HG02763 (cell line): ENCODE measurements around the gene SMOC2.

Experiments used
- ATAC-seq: cut with Tn5 transposase; IDR thresholded peaks from one replicate; pipeline ENCODE4 v1.9.1; 2021; ENCODE audit warnings: mild to moderate bottlenecking, moderate library complexity; ENCODE audit not compliant: unreplicated experiment

Gene SMOC2

DNA sequence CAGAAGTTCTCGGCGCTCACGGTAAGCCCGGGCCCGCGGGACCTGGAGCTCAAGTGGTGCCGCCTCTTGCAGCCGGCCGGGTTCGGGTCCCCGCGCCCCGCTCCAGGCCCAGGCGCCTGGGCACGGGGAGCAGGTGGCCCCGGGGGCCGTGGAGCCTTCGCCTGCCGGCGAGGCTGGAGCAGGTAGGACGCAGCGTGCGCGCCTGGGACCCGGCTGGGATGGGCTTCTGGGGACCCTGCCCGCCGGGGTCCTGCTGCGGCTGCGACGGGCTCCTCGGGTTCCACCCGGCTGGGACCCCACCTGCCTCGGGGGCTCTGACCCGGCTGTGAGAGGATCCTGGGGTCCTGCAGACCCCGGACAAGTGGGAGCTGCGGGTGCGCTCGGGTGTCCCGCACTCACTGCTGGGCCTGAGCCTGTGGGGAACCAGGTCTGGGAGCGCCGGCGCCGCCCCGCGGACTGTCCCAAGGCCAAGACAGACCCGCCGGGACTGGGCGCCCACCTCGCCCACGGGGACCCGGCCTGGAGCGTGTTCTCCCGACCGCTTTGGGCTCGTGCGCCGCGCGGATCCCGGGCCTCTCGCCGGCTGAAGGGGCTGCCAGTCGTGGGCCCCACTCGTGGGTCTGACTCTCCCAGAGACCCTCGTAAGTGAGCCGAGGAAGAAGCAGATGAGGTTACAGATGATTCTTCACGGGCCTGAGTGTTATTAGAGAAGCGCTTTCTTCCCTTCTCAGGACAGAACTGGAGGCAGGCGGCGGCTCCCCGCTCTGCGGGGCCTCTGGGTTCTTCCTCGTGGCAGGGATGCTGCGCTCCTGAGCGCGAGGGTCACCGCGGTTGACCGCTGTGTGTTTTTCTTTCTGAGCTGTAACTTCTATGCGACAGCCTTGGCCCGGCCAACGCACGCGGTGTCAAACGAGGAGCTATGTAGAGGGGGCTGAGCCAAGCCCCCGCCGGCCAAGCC is 729 bp downstream of the SMOC2 start:
- no peak for ATAC-seq

DNA sequence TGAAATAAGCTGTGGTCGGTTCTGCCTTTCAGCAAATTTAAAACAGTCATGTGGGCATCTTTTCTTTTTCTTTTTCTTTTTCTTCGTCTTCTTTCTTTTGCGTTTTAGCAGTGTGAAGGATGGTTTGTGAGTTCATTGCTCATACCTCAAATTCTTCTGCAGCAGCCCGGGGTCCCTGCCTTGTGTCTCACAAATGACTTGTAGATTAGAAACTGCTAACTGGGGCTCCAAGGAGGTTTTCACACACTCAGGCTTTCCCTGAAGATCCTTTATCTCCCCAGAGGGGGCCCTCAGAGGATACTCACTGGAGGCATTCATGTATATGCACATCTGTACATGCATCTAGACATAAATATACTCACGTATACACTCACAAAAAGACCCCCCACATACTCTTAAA is 1.7 kb downstream of the SMOC2 start:
- ATAC-seq, result no peak

DNA sequence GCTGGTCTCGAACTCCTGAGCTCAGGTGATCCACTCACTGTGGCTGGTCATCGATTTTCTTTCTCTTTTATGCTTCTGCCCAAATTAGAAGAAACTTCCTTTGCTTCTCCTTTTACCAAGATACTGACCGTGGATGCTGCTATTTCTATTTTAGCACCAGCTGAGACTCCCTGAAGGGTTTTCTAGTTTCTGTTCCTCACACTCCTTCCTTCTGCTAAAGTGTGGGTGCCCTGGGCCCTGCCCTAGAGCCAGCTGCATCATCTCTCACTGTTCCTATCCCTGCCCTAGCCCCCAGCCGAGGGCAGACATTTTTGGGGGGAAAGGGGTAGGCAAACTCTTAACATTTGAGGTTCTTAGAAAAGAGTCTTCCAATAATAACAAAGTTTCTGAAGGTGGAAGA is 6.3 kb downstream of the SMOC2 start:
- no peak for ATAC-seq

DNA sequence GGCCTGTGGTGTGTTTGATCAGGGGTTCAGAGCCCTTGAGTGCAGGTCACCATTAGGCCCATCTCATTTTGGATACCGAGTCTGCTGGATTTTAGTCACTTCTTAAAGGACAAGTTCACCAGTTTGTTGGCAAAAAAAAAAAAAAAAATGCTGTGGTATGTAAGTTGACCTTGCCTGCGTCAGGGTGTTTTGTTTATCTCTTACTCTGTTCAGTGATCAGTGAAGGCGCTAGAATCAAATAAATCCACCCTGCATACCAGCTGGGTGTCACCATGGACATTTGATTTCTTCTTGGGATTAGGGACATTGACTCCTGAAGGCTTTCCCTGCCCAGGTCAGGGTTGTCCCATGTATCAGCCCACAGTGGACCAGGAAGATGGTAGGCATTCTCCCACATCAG is 6.7 kb downstream of the SMOC2 start:
- ATAC-seq, result no peak

DNA sequence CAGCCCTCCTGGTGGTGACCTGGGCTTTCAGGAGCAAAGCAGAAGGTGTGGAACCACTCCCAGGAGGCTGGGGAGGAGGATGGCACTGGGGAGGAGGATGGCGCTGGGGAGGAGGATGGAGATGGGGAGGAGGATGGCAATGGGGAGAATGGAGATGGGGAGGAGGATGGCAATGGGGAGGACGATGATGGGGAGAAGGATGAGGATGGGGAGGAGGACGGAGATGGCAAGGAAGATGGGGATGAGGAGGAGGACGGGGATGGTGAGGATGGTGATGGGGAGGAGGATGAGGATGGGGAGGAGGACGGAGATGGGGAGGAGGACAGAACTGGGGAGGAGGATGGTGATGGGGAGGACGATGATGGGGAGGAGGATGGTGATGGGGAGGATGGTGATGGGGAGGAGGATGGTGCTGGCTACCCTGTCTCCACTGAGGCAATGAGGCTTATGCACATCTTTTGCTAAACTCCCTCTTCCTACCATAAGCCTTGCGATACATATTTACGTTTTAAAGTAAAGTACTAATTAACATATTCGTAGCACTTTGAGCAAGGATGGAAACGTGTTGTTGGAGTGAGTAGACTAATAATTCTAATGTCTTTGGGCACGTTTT is 7.4 kb downstream of the SMOC2 start:
- no peak for ATAC-seq

DNA sequence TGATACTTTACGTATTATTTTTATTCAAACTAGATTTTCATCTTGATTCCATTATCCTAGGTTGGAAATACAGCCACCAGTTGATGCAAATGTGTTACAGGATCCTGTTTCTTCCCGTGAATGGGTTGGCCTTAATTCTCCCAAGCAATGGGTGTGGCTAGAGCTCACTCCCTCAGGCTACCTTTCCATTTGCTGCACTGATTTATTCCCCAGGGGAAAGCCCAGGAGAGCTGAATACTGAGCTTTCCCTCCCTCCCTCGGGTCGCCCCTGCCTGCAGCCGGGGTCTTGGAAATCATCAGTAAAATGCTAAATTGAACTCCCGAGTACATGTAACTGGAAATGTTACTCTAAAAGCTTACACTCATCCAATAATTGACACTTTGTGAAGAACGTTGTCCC is 9.9 kb downstream of the SMOC2 start:
- ATAC-seq, result no peak

DNA sequence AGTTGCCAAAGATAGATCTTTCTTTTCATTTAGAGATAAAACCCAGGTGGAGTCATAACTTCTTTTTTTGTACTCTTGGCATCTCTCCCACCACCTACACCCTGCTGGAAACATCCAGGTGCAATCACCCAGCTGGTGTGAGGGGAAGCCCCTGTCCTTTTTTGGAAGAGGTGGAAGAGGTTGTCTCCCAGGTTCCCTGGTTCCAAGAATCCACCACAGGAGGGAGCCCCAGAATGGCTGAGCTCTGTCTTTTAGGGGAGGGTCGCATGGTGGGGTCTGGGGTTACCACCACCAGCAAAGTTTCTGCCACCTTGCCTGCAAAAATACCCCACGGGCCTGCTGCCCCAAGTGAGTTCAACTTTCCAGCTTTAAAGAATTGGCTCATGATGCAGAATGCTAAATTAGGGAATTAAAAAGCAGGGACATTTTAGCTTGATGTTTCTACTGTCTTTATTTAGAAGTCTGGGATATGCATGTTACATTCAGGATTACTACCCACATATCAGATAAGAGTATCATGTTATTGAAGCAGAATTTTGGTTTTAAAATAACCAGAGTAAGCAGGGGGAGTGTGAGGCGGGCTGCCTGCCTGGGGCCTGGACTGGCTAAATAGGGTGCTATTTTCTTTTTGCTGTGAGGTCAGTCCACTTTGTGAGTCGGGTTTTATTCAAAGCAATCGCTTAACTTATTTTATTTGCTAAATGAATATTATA is 11.0 kb downstream of the SMOC2 start:
- no peak for ATAC-seq

DNA sequence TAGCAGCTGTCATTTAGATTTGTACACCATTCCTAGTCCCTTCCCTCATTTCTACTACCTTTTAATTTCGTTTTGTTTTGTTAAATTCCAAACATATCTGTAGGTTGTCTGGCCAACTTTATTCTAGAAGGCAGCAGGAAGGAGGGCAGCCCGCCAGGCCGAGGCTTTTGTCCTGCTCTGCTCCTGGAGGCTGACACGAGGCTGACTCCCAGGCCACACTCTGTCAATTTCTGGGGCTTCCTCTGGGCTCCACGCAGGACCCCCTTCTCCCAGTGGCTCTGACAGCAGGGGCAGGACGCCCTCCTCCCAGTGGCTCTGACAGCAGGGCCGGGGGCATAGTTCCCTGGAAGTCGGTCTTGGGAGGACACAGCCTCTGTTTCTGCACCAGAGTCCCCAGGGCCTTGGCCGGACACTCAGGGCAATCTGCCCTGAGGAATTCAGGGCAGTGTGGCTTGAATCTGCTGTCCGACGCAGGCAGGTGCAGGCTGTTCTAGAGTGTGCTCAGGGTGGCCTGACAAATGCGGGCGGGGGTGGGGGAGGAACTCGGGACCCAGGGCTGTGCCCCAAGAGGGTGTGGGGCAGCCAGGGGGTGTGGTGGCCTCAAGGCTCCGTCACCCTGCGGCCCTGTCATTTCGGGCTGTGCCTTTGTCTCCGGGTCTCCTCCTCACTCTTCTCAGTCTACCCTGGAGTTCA is 11.8 kb downstream of the SMOC2 start:
- no peak for ATAC-seq

DNA sequence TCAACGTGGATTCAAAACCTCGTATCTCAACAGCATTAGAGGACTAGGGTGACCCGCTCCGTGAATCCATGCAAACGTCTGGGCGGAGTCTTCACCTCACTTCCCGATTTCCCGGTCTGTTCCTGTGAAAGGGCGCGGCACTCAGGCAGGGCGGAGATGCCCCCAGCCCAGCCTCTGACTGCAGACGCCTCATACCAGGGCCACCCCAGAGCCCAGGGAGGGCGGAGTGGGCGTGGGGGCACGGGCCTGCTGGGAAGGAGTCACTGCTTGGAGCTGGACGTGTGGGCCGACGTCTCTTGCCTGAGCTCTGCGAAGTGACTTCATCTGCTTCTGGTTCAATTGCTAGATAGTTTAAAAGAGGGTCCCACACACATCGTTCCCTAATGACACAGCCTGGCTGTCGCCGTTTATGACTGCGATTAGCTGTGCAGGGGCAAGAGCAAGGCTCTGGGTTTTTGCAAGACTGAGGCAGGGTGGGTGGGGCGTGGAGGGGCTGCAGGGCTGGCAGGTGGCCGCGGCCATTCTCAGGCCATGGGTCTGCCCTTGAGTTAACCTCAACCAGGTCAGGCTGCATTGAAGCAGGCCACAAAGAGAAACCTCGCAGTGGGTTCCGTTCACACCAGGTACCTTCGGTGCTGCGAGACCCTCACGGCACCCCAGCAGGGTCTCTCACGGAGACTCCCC is 15.0 kb downstream of the SMOC2 start:
- no peak for ATAC-seq

DNA sequence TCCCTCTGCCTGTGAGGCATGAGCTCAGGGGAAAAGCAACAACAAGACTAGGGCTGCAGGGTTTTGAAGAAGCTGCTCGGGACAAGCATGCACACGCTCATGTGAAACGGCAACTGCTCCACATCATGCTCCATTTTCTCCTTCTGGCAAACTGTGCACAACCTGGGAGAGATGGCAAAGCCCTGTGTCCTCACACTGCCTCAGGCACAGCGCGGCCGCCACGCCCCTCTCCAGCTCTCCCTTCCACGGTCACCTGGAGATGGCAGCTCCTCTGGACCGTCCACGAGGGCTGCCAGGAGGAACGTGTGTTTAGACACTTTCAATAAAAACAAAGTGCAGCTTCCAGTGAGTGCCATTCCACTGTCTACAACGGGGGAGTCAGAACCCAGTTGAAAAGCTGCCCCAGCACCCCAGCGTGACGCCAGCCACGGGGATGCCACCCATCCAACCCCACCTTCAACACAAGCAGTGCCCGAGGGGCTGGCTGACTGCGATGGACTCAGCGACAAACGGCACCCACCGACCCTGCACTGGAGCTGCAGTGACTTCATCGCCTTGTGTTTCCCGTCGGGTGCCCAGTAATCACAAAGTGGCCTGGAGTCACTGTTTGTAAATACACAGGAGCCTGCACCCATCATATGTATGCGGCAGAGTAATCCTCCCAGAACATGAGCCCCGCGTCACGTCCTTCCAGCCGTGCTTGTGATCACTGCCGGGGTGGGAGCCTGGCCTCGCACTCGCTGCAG is 16.1 kb downstream of the SMOC2 start:
- no peak for ATAC-seq

DNA sequence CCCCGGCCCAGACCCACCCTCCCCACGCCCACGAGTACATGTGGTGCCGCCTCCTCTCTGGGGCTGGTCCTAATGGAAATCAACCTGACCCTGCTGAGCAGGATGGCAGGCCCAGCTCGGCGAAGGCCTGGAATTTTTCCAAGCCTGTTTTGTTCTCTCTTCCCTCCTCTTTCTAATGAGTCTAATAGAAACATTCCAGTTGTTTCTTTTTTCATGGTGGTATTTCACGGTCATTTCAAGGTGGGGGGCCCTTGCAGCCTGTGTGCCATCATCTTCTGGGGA is 16.6 kb downstream of the SMOC2 start:
- ATAC-seq, result no peak

DNA sequence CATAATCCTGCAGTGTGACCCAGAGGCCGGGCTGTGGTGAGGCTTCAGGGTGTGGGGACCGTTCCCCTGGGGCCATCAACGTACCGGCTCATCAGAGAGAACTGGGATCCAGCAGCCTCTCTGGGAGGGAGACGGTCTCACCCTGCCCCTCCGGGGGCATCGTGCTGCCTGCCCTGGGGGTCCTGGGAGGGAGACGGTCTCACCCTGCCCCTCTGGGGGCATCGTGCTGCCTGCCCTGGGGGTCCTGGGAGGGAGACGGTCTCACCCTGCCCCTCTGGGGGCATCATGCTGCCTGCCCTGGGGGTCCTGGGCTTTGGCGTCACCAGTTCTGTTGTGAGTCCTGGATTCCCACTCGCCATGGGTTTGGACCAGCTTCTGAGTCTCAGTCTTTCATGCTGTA is 17.1 kb downstream of the SMOC2 start:
- ATAC-seq, result no peak

DNA sequence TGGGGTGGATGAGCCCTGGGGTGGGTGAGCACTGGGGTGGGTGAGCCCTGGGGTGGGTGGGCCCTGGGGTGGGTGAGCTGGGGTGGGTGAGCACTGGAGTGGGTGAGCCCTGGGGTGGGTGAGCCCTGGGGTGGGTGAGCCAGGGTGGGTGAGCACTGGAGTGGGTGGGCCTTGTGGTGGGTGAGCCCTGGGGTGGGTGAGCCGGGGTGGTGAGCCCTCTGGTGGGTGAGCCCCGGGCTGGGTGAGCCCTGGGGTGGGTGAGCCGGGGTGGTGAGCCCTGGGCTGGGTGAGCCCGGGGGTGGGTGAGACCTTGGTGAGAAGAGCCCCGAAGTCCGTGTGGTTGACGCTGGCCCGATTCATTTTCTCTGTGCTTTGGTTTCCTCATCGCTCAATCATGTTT is 18.6 kb downstream of the SMOC2 start:
- ATAC-seq, result no peak

DNA sequence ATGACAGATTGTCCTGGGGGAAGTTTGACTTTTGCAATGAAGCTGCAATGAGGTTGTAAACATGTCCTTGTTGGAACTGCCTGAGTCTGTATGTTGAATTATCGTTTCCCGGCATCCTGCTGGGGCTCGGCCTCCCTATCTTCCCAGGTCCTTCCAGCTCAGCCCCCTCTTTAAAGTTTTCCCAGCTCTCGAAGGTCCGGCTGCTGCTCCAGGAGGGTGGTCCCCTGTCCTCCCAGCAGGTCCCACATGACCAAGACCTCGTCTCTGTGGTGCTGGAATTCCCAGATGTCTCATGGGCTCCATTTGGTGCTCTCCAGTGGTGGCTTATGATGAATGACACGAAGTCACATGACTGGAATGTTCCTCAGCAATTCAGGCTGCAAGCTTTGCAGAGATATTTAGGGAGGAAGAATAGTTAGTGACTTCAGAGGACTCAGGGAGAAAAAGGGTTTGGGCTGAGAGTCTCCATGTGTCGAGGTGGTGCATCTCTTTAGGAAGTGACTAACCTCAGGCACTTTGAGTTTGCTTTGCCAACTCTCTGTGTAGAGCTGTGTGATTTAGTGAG is 21.4 kb downstream of the SMOC2 start:
- ATAC-seq, result no peak

DNA sequence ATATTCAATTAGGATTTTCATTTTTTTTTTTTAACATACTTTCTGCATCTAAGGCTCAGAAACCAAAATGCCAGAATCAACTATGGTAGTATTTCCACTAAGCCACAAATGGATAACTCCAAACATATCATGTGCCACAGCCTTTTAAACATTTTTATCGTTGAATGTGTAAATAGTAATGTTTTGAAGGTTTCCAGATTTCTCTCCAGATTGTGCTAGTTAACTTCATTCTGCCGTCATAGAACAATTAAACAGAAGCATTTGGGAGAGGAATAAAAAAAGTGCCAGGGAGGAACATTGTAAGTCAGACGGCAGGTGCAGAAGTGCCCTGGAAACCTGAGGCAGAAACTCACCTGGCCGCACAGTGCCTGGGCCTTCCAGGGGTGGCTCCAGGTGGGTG is 23.6 kb downstream of the SMOC2 start:
- ATAC-seq, result no peak

DNA sequence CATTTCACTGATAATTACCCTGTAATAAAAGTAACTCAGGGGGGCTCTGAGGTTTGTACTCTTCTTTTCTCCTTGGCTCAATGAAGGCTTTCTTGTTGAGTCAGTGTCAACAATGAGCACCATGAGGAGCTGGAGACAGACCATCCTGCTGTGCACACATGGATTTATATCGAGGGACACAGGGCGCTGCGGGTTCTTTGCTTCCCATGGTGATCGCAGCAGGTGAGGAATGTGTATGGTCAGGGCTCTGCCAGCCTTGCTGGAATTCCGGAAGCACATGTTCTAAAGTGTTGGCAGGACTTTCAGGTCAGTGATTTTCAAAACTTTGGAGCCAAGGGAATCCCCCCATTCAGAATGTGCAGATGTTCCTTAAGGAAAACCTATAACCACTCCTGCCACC is 27.1 kb downstream of the SMOC2 start:
- ATAC-seq, result no peak

DNA sequence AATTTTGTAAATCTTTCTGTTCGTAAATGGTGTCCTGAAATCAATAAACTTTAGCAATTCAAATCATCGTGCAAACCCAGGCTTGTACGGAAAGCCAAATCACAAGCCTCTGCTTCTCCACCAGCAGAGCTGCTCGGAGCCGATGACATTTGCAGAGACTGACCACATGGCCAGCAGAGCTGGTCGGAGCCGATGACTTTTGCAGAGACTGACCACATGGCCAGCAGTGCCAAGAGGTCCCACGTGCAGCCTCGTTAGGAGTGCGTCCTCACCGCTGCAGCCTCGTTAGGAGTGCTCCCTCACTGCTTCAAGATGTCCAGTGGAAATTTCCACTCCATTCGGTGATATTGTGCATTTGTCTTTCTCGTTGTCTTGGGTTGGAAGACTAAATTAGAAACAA is 28.5 kb downstream of the SMOC2 start:
- no peak for ATAC-seq

DNA sequence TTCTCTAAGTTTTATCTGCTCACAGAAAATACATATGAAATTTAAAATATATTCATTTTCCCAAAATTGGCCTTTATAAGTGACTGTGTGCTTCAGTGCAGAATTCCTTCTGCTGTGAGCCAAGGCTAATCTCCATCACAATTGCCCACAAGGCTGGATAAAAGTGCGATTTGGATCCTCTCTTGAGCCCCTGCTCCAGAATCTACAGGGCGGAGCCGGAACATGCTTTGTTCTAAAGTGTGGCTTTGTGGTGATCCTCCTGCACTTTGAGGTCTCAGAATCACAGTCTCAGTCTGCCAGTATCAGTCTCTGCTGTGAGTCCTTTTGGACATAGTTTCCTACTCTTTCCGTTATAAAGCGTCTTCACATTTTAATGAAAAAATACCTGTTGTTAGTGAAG is 28.9 kb downstream of the SMOC2 start:
- no peak for ATAC-seq

DNA sequence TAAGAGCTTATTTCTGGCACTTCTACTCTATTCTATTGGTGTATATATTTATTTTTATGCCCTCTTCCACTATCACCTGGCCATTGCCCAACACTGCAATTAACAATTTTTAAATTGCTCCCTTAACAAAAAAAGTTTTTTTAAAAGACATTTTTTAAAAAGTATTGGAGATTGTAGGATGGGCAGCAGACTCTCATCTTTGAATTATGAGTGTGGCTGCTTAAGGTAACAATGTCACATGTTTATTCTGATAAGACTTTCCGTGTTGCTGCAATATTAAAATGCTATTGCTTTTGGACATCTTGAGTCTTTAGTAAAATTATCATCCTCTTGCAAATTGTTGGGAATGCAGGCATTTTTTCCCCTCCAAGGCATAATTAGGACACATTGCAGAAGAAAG is 31.4 kb downstream of the SMOC2 start:
- ATAC-seq, result no peak

DNA sequence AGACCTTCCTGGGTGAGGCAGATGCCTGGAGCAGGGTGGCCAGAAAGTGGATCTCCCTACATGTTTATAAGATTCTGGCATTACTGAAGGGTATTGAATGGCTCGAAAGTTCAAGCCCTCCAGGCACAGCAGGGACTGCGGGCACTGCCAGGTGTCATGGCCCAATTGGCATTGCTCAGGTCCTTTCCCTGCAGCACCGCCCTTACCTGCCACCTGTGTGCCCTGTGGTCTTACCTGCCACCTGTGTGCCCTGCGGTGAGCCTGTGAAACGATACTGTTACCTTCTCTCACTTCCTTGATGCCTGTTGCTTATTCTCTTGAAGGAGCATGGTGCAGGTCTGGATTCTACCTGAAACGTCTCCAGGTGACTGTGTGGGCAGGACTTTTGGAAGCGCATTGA is 32.2 kb downstream of the SMOC2 start:
- no peak for ATAC-seq
